Muscle layer of colon (tissue), 2 donors: Measurements from ENCODE around the gene FAS.

Experiments
- H3K27ac ChIP-seq: one replicate; pipeline ENCODE4 v1.7.0; 2013; ENCODE audit warnings: low read depth, mild to moderate bottlenecking, low read length, moderate library complexity
- H3K27me3 ChIP-seq, 2 donors: one replicate each; pipeline ENCODE4 v1.7.0; 2013; ENCODE audit warnings: low read length in 2 of 2, mild to moderate bottlenecking in 2 of 2; ENCODE audit not compliant: insufficient read depth in 2 of 2, control insufficient read depth in 1 of 2
- H3K36me3 ChIP-seq: one replicate; pipeline ENCODE4 v1.7.0; 2013; ENCODE audit warnings: mild to moderate bottlenecking, low read length; ENCODE audit not compliant: insufficient read depth
- H3K4me1 ChIP-seq: one replicate; pipeline ENCODE4 v1.7.0; 2013; ENCODE audit warnings: mild to moderate bottlenecking, low read length; ENCODE audit not compliant: insufficient read depth
- H3K4me3 ChIP-seq, 2 donors: one replicate each; pipeline ENCODE4 v1.7.0; 2013; ENCODE audit warnings: low read length in 2 of 2, low read depth in 1 of 2, mild to moderate bottlenecking in 1 of 2, moderate library complexity in 1 of 2
- H3K9ac ChIP-seq: one replicate; pipeline ENCODE4 v1.7.0; 2013; ENCODE audit warnings: low read length
- H3K9me3 ChIP-seq: one replicate; pipeline ENCODE4 v1.7.0; 2013; ENCODE audit warnings: mild to moderate bottlenecking, low read length
- donor health status: abdominal sarcoma.
- donor health status: Adenocarcinoma of cecum.

Gene FAS

GRCh38 chr10:89043052-89043451 lies 52.5 kb downstream of the FAS start:
- H3K36me3 ChIP-seq = no peaks in the 10 kb centered on the region
- no peak overlapping the region for H3K27ac ChIP-seq
- no peaks in the 10 kb centered on the region for H3K27me3 ChIP-seq
- no peak overlapping the region for H3K9ac ChIP-seq
- H3K4me1 ChIP-seq = no peaks in the 10 kb centered on the region
- H3K9me3 ChIP-seq = no peaks in the 10 kb centered on the region
- H3K4me3 ChIP-seq = no peak overlapping the region

- H3K36me3 ChIP-seq = no peaks in the 10 kb centered on the region
- H3K4me1 ChIP-seq = no peaks in the 10 kb centered on the region
- H3K27ac ChIP-seq = no peak overlapping the region
- no peaks in the 10 kb centered on the region for H3K27me3 ChIP-seq
- no peak overlapping the region for H3K9ac ChIP-seq
- H3K4me3 ChIP-seq = no peak overlapping the region
- no peaks in the 10 kb centered on the region for H3K9me3 ChIP-seq
Measured at GRCh38 chr10:89047397-89047796, 56.8 kb downstream of the FAS start.

- no peaks in the 10 kb centered on the region for H3K36me3 ChIP-seq
- H3K4me1 ChIP-seq = no peaks in the 10 kb centered on the region
- H3K27ac ChIP-seq = no peak overlapping the region
- H3K9ac ChIP-seq = no peak overlapping the region
- H3K9me3 ChIP-seq = no peaks in the 10 kb centered on the region
- no peak overlapping the region for H3K4me3 ChIP-seq
- H3K27me3 ChIP-seq = no peaks in the 10 kb centered on the region
Measured at GRCh38 chr10:89051593-89051992, 61.0 kb downstream of the FAS start.

GRCh38 chr10:89053555-89053954 lies 63.0 kb downstream of the FAS start:
- Histone ChIP-seq H3K36me3 (no peaks in the 10 kb centered on the region), H3K4me3 (no peak overlapping the region), H3K27me3 (no peaks in the 10 kb centered on the region), H3K27ac (no peak overlapping the region), H3K9me3 (no peaks in the 10 kb centered on the region), H3K4me1 (no peaks in the 10 kb centered on the region), H3K9ac (no peak overlapping the region)

- Histone ChIP-seq H3K36me3 (no peaks in the 10 kb centered on the region), H3K4me1 (no peaks in the 10 kb centered on the region), H3K9me3 (no peaks in the 10 kb centered on the region), H3K27me3 (no peaks in the 10 kb centered on the region), H3K9ac (no peak overlapping the region), H3K4me3 (no peak overlapping the region), H3K27ac (no peak overlapping the region)
Measured at GRCh38 chr10:89055159-89055558, 64.6 kb downstream of the FAS start.

GRCh38 chr10:89062861-89063260 lies 72.3 kb downstream of the FAS start:
- Histone ChIP-seq H3K4me1 (no peaks in the 10 kb centered on the region), H3K27me3 (no peaks in the 10 kb centered on the region), H3K4me3 (no peak overlapping the region), H3K9ac (no peak overlapping the region), H3K9me3 (no peaks in the 10 kb centered on the region), H3K27ac (no peak overlapping the region), H3K36me3 (no peaks in the 10 kb centered on the region)

- no peaks in the 10 kb centered on the region for H3K27me3 ChIP-seq
- H3K9ac ChIP-seq = no peak overlapping the region
- no peaks in the 10 kb centered on the region for H3K36me3 ChIP-seq
- H3K4me1 ChIP-seq = no peaks in the 10 kb centered on the region
- no peaks in the 10 kb centered on the region for H3K9me3 ChIP-seq
- no peak overlapping the region for H3K4me3 ChIP-seq
- H3K27ac ChIP-seq = no peak overlapping the region
Measured at GRCh38 chr10:89063465-89063864, 72.9 kb downstream of the FAS start.

- Histone ChIP-seq H3K9me3 (no peaks in the 10 kb centered on the region), H3K4me1 (no peaks in the 10 kb centered on the region), H3K27me3 (no peaks in the 10 kb centered on the region), H3K4me3 (no peak overlapping the region), H3K36me3 (no peaks in the 10 kb centered on the region), H3K9ac (no peak overlapping the region), H3K27ac (no peak overlapping the region)
Measured at GRCh38 chr10:89064748-89065147, 74.2 kb downstream of the FAS start.
